Activated CD4-positive, CD25-positive, alpha-beta regulatory T cell treated with anti-CD3 and anti-CD28 coated beads, Interleukin-2, amount 50 U/mL, for 24 hours (primary cell): ENCODE results near the gene GATA5.

Source experiments
- ATAC-seq, 2 donors: fragments of 150-1000 bp; cut with Tn5 transposase; one replicate each; pipeline ENCODE4 v1.10.0; 2021; ENCODE audit warnings: mild to moderate bottlenecking in 1 of 2, moderate library complexity in 1 of 2

GATA5 gene

DNA sequence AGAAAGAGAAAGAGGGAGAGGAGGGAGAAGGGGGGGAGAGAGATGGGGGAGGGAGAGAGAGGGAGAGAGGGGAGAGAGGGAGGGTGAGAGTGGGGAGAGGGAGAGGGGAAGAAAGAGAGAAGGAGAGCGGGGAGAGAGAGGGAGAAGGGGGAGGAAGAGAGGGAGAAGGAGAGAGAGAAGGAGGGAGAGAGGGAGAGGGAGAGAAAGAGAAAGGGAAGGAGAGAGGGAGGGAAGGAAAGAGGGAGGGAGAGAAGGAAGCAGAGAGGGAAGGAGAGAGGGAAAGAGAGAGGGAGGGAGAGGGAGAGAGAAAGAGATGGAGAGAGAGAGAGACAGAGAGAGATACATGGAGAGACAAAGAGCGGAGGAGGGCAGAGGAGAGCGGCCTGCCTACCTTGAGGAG is 23.8 kb downstream of the GATA5 start:
- ATAC-seq = no peak

DNA sequence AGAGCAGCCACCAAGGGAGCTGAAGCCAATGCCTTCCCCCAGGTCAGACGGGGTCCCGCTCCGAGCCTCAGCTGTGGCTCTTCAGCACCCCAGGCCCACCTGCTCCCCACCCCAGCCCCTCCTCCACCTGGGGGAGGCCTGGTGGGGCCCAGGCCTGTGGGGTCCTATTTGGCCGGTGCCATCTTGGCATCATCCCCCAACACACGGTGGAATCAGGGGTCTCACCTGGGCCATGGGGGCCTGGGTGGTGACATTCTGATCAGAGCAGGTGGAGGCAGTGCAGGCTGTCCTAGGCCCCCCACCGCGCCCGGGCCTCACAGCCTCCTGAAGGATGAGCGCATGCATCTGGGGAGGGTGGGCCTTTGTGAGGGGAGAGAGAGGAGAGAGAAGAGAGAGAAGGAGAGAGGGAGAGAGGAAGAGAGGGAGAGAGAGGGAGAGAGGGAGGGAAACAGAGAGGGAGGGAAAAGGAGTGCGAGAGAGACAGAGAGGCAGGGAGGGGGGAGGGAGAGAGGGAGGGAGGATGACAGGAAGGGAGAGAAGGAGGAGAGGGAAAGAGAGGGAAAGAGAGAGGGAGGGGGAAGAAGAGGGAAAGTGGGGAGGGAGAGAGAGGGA is 24.5 kb downstream of the GATA5 start:
- ATAC-seq = no peak

DNA sequence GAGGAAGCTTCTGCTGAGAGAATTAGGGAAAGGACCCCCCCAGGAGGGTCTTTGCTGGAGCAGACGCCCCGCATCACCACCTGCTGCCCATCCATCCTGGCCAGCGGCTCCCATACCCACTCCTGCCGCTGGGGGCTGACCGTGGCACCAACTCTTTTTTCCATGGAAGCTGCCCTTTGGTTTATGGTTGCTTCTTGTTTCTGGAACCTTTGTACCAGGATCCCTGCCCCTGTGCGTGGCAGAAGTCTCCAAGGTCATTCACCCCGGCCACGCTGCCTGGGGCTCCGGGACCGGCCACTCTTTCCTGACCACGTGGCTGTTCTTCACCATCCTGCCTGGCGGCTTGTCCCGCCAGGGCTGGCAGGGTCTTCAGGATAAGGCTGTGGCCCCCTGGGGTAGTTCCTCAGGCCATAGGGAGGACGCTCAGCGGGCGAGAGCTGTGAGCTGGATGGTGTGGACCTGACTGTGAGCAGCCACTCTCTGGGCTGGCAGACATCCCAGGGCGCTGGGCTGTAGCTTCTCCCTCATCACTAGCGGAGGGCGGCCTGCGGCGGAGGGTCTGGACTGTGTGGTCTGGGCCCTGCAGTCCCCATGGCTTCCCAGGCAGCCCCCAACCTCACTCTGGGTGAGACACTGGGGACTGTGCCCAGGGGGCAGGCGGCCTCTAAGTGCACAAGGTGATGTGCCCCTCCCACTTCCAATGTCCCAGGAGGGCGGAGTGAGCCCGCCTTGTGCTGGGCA is 25.7 kb downstream of the GATA5 start:
- no peak for ATAC-seq

DNA sequence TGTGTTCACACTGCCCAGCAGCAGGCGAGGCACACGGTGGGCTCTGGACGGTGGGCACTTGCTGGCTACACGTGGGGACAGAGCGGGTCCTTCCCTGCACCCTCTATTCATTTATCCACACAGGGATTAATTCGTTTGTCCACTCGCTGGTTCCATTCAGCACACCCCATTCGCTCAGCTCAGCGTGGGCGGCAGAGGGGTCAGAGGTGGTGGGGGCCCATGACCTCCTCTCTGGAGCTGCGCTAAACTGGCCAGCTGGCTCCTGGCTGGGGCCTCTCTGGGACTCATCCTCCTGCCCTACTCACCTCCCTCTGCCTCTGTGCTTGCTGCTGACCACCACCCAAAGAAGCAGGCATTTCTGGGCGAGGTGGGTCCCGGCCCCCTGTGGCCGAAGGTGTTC is 27.0 kb downstream of the GATA5 start:
- ATAC-seq = no peak

DNA sequence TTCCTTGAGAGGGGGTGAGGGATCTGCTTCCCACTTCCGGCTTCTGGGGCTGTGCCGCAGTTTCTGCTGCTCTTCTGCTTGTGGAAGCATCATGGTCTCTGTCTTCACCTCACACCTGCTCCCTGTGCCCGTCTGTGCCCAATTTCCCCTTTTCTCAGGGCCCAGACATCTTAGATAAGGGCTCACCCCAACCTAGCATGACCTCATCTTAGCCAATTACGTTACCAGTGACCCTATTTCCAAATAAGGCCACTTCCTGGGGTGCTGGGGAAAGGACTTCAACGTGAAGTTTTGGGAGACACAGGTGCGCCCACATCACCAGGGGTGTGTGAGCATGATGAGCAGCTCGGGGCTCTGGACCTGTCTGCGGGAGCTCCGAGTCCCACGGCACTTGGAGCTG is 27.8 kb downstream of the GATA5 start:
- no peak for ATAC-seq

DNA sequence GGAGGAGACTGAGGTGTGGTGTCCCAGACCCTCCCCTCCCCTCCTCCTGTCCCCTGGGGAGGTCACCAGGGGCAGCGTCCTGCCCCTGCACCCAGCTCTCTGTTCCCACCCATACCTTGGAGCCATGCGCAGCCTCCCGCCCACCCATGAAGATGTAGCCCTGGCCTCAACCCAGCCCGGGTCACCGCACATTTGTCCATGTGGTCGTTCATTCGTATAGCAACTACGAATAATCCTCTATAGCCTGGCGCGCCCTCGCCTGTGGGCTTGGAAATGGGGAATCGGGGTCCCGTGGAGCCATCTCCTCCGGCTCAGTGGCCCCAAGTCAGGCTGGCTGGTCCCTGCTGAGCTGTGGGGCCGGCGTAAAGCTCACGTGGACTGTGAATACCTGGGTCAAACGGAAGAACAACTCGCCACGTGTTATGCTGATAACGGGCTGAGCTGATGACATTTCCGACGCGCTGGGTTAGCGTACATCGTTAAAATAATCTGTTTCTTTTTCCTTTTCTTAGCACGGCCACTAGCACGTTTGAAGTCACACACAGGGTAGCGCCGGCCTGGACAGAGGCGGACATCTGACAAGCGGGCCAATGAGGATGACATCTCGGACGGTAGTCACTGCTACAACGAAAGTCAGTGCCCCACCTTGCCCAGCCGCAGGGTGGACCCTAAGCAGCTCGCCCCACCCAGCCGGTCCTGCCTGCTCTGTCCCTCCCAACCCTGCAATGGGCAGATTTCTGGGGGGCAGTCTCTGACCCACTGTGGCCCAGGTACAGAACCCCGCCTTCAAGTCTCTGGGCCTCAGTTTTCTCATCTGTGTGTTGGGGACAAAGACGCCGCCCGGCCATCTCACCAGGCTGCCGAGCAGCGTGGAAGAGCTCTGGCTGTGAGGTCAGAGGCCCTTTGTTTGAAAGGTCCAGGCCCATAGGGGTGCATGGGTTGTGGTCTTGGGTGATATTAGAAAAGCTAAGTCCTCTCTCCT is 28.6 kb downstream of the GATA5 start:
- ATAC-seq = no peak

DNA sequence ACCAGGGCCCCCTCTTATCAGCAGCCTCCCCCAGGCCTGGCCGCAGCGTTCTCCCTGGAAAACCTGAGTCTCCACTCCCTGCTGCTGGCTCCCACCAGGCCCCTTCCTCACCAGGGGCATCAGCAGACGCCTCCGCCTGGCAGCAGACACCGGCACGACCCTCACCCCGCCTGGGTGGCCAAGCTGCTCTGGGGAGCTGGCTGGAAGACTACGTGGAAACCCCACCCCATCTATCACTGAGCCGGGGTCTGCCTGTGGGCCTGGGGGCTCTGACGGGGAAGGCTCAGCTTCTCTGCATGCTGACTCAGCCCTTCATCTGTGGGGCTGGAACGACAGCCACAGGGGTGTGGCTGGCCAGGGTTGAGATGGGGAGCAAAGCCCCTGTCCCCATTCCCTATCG is 29.3 kb downstream of the GATA5 start:
- no peak for ATAC-seq

- no peak for ATAC-seq
These were observed 30.0 kb downstream of the GATA5 start for GRCh38 chr20:62445553-62446340.

GRCh38 chr20:62444286-62444685 is 31.5 kb downstream of the GATA5 start:
- ATAC-seq = no peak

GRCh38 chr20:62441987-62442539 is 33.7 kb downstream of the GATA5 start:
- no peak for ATAC-seq

DNA sequence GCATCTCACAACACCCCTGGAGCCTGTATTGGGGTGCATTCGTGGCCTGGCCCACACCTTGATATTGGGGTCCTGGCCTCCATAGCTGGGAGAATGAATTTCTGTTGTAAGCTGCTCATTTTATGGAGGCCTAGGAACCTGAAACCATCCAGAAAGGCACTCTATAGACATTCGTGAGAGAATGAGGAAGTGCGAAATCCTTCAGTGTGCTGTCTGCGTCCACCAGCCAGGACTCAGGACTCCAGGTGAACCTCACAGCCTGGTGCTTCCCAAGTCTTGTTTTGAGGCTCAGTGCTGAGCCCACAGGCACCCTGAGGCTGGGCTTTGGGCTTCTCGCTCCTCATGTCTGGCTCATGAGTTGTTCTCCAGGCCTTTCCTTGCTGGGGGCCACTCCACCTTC is 36.6 kb downstream of the GATA5 start:
- no peak for ATAC-seq

GRCh38 chr20:62437927-62438326 is 37.9 kb downstream of the GATA5 start:
- ATAC-seq = no peak

DNA sequence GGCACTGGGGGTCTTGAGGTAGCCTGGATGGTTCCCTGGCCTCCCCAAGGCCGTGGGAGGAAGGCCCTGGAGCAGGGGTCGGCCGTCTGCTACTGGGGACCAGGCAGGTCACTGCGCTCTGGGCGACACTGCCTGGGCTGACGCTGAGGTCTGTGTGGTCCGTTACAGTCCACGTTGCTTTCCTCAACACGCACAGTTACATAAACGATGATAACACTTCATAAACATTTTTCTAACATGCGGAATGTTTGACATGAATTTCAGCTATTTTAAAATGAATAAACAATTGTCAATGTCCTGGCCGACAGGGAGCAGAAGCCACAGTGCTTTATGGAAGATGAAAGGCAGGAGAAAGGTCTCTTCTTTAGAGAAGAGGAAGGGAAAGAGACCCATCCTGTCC is 38.3 kb downstream of the GATA5 start:
- ATAC-seq = no peak

- no peak for ATAC-seq
These were observed 39.1 kb downstream of the GATA5 start for GRCh38 chr20:62436692-62437091.

DNA sequence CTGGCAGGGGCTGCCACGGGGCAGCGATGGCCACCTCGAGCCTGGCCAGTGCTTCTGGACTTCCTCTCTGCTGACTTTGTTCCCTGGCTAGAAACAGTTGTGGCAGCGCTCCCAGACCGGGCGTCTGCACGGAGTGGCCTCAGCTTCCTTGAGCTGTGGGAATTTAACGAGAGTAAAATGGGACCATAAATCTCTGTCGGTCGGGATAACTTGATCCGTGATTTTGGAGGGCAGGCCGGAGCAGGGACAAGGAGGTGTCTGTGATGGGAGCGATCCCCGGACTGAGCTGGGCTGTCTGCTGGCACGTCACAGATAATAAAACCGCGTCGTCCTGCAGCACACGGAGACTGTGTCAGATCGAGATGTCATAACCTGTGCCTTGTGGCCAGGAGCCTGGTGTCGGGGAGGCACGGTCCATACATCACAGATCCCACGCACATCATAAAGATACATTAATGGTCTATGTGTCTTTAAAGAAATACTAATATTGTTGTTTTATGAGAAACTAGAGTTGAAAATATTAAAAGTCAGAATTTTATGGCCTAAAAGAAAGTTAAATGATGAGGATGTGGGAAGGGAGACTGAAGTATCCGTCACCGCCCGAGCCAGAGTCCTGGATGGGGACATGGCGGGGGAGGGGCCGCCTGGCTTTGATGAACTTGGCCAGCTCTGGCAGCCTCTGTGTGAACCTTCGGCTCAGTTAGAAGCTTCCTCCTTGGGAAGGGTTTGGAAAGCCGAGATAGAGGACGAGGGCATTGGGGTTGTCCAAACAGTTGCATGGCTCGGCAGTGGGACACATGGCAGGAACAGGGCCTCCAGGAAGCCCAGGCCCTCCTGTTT is 41.9 kb downstream of the GATA5 start:
- ATAC-seq = no peak

DNA sequence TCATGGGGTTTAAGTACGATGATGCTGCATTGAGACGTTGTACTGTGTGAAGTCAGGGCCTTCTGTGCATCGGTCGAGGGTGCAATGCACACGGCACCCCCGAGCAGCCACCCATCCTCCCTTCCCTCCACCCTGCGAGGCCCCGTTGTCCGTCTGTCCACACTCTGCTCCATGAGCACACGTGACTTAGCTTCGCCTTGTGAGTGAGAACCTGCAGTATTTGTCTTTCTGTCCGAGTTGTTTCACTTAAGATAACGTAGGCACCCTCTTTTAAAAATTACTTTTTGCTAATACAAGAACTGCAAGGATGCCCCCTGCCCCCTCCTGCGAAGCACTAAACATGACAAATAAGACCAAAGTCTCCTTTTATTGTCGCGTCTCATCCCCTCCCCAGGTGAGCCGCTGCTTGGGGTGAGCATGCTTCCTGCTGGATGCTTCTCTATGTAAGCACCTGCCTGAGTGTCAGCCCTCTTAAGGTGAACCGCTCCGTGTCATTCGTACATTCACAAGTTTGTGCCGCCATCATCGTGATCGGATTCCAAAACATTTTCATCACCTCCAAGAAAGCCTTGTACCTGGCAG is 44.8 kb downstream of the GATA5 start:
- ATAC-seq = no peak

GRCh38 chr20:62430311-62430853 is 45.4 kb downstream of the GATA5 start:
- ATAC-seq = no peak

DNA sequence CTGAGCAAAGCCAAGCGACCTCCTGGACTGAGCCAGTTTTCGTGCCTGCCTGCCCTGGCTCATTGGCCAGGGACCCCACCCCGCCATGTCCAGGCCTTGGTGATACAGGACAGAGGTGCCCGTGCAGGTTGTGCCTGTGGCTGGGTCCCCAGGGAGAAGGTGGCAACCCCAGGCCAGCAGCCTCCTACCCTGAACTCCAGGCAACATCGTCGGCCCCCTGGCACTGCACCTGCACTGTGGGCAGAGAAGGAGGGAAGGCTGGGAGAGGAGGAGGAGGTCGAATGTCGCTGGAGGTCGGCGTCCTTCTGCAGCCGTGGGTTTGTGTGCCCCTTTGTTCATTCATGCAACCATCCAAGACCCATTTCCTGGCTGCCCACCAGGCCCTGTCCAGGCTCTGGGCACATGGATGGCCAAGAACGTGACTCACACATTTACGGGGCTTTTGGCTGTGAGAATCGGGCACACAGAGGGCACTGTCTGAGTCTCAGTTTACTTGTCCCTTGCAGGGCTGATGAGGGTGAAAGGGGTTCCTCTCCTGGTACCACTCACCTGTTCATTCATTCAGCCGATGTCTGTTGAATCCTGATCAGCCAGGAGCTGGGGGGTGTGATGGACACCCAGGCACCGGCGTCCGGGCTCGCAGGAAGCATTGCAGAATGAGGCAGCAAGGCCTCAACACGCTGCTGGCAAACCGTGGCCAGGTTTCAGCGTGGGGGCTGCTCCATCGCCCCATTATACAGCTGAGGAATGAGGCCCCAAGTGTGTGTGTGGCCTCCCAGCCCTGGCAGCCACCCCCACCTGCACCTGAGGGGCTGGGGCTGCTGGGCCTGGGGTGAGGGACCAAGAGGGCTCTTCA is 46.1 kb downstream of the GATA5 start:
- no peak for ATAC-seq

GRCh38 chr20:62428396-62429295 is 47.1 kb downstream of the GATA5 start:
- no peak for ATAC-seq
